ENCODE measurements around the gene ZNF841. TPM values are rescaled to one million over a fixed set of nuclear protein-coding genes. Genes with fewer than 3 reads are reported as not detected.

ZNF841 gene
- total and polyA plus RNA-seq, 2 of the 13 experiments (the other 11 are each of a cell fraction or from before 2014, with no cell fraction given) = 6.2 to 14.2 TPM

DNA sequence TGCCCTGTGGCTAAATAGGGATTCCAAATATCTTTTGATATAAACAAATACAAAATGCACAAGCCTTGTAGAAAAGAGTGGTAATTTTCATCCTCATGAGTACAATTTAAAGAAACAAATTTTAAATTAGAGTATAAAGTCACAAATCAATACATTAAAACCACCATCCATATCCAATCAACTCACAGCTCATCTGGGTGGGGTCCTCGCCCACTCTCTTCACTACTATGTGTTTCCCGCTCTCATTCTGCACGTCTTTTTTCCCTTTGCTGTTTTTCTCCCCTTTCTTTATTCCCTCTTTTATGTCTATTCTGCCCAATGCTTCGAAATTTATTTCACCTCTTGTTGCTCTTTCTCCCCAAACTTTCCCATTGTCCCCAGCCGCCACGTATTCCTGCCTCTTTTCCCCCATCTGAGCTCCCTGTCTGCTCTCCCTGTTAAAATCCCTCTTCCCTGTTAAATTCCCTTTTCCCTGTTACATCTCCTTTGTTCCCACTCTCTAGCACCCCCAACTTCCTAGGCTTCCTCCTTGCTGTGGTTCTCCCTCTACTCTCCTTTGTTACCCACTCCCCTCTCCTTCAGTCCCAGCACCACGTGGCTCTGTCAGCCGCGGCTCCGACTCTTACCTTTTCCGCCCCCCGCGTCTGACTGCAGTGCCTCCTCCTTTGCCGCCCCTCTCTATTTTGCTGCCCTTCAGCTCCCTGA, 42.9 kb upstream of the ZNF841 start (continued):
- TF ChIP-seq, protein P1, sequence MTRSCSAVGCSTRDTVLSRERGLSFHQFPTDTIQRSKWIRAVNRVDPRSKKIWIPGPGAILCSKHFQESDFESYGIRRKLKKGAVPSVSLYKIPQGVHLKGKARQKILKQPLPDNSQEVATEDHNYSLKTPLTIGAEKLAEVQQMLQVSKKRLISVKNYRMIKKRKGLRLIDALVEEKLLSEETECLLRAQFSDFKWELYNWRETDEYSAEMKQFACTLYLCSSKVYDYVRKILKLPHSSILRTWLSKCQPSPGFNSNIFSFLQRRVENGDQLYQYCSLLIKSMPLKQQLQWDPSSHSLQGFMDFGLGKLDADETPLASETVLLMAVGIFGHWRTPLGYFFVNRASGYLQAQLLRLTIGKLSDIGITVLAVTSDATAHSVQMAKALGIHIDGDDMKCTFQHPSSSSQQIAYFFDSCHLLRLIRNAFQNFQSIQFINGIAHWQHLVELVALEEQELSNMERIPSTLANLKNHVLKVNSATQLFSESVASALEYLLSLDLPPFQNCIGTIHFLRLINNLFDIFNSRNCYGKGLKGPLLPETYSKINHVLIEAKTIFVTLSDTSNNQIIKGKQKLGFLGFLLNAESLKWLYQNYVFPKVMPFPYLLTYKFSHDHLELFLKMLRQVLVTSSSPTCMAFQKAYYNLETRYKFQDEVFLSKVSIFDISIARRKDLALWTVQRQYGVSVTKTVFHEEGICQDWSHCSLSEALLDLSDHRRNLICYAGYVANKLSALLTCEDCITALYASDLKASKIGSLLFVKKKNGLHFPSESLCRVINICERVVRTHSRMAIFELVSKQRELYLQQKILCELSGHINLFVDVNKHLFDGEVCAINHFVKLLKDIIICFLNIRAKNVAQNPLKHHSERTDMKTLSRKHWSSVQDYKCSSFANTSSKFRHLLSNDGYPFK (CRISPR knock-in tag; IDR thresholded peaks at IDR 0.05; ENCODE audit: borderline replicate concordance) = no peak
- TF ChIP-seq CC2D1A (CRISPR knock-in tag; IDR thresholded peaks at IDR 0.05) (no peak), HHEX (CRISPR knock-in tag; IDR thresholded peaks at IDR 0.05) (no peak), POLR2AphosphoS2 (IDR thresholded peaks at IDR 0.05; ENCODE audit: low read depth, low read length) (no peak), ZFX (CRISPR knock-in tag; IDR thresholded peaks at IDR 0.05; ENCODE audit: low read depth) (no peak), FOXA1 (IDR thresholded peaks at IDR 0.05) (no peak), FOXA1 (CRISPR knock-in tag; IDR thresholded peaks at IDR 0.05) (no peak), ELF1 (CRISPR knock-in tag; IDR thresholded peaks at IDR 0.05) (no peak), SMAD1 (CRISPR knock-in tag; IDR thresholded peaks at IDR 0.05; ENCODE audit: borderline replicate concordance, low read depth) (no peak), MAFK (conservative IDR thresholded peaks at IDR 0.05 in 1 of 2, IDR thresholded peaks at IDR 0.05 in 1 of 2; ENCODE audit: low read length in 2 of 2) (no peak), ZNF256 (CRISPR knock-in tag; conservative IDR thresholded peaks at IDR 0.05) (no peak), YEATS4 (CRISPR knock-in tag; IDR thresholded peaks at IDR 0.05; ENCODE audit: borderline replicate concordance) (peak; percentile 50; the same call in 1 of the 2 replicates), TAF1 (CRISPR knock-in tag; IDR thresholded peaks at IDR 0.05) (no peak), POLR2A (IDR thresholded peaks at IDR 0.05; ENCODE audit: insufficient read depth in 1 of 2, low read depth in 2 of 2, low read length in 2 of 2) (no peak), ZC3H13 (CRISPR knock-in tag; IDR thresholded peaks at IDR 0.05) (no peak), ZNF230 (CRISPR knock-in tag; IDR thresholded peaks at IDR 0.05) (no peak)
- TF ChIP-seq, protein P2, sequence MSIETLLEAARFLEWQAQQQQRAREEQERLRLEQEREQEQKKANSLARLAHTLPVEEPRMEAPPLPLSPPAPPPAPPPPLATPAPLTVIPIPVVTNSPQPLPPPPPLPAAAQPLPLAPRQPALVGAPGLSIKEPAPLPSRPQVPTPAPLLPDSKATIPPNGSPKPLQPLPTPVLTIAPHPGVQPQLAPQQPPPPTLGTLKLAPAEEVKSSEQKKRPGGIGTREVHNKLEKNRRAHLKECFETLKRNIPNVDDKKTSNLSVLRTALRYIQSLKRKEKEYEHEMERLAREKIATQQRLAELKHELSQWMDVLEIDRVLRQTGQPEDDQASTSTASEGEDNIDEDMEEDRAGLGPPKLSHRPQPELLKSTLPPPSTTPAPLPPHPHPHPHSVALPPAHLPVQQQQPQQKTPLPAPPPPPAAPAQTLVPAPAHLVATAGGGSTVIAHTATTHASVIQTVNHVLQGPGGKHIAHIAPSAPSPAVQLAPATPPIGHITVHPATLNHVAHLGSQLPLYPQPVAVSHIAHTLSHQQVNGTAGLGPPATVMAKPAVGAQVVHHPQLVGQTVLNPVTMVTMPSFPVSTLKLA (IDR thresholded peaks at IDR 0.05) = peak; percentile 73
- TF ChIP-seq, protein P3, sequence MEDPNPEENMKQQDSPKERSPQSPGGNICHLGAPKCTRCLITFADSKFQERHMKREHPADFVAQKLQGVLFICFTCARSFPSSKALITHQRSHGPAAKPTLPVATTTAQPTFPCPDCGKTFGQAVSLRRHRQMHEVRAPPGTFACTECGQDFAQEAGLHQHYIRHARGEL (CRISPR knock-in tag; IDR thresholded peaks at IDR 0.05) = no peak
- TF ChIP-seq, protein P4, sequence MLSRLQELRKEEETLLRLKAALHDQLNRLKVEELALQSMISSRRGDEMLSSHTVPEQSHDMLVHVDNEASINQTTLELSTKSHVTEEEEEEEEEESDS (CRISPR knock-in tag; IDR thresholded peaks at IDR 0.05; ENCODE audit: borderline replicate concordance) = no peak
- TF ChIP-seq, protein P5, sequence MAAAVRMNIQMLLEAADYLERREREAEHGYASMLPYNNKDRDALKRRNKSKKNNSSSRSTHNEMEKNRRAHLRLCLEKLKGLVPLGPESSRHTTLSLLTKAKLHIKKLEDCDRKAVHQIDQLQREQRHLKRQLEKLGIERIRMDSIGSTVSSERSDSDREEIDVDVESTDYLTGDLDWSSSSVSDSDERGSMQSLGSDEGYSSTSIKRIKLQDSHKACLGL (CRISPR knock-in tag; IDR thresholded peaks at IDR 0.05) = no peak
- TF ChIP-seq, protein P6, sequence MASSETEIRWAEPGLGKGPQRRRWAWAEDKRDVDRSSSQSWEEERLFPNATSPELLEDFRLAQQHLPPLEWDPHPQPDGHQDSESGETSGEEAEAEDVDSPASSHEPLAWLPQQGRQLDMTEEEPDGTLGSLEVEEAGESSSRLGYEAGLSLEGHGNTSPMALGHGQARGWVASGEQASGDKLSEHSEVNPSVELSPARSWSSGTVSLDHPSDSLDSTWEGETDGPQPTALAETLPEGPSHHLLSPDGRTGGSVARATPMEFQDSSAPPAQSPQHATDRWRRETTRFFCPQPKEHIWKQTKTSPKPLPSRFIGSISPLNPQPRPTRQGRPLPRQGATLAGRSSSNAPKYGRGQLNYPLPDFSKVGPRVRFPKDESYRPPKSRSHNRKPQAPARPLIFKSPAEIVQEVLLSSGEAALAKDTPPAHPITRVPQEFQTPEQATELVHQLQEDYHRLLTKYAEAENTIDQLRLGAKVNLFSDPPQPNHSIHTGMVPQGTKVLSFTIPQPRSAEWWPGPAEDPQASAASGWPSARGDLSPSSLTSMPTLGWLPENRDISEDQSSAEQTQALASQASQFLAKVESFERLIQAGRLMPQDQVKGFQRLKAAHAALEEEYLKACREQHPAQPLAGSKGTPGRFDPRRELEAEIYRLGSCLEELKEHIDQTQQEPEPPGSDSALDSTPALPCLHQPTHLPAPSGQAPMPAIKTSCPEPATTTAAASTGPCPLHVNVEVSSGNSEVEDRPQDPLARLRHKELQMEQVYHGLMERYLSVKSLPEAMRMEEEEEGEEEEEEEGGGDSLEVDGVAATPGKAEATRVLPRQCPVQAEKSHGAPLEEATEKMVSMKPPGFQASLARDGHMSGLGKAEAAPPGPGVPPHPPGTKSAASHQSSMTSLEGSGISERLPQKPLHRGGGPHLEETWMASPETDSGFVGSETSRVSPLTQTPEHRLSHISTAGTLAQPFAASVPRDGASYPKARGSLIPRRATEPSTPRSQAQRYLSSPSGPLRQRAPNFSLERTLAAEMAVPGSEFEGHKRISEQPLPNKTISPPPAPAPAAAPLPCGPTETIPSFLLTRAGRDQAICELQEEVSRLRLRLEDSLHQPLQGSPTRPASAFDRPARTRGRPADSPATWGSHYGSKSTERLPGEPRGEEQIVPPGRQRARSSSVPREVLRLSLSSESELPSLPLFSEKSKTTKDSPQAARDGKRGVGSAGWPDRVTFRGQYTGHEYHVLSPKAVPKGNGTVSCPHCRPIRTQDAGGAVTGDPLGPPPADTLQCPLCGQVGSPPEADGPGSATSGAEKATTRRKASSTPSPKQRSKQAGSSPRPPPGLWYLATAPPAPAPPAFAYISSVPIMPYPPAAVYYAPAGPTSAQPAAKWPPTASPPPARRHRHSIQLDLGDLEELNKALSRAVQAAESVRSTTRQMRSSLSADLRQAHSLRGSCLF (CRISPR knock-in tag; IDR thresholded peaks at IDR 0.05; ENCODE audit: borderline replicate concordance) = no peak

Data from HepG2 (cell line).